LHCN-M2 (cell line): ENCODE measurements around the gene KCNN3. TPM values are rescaled to one million over a fixed set of nuclear protein-coding genes. Genes with fewer than 3 reads are reported as not detected.
A peak's percentile ranks its signal among the peaks of the same experiment; 100 is the strongest.

Experiments
- DNase-seq: peaks from one replicate; pipeline ENCODE4 v3.0.0-alpha.2; 2012; ENCODE audit warnings: low read depth
- total RNA-seq: library from RNA; depleted of rRNA; stranded (reverse); fragments of >200 nt; gene quantifications from 2 replicates; pipeline ENCODE4 v1.2.3, GENCODE V29; 2014

Gene KCNN3
- total RNA-seq, 1 experiment from 2014 or later, result 2.8 TPM

DNA sequence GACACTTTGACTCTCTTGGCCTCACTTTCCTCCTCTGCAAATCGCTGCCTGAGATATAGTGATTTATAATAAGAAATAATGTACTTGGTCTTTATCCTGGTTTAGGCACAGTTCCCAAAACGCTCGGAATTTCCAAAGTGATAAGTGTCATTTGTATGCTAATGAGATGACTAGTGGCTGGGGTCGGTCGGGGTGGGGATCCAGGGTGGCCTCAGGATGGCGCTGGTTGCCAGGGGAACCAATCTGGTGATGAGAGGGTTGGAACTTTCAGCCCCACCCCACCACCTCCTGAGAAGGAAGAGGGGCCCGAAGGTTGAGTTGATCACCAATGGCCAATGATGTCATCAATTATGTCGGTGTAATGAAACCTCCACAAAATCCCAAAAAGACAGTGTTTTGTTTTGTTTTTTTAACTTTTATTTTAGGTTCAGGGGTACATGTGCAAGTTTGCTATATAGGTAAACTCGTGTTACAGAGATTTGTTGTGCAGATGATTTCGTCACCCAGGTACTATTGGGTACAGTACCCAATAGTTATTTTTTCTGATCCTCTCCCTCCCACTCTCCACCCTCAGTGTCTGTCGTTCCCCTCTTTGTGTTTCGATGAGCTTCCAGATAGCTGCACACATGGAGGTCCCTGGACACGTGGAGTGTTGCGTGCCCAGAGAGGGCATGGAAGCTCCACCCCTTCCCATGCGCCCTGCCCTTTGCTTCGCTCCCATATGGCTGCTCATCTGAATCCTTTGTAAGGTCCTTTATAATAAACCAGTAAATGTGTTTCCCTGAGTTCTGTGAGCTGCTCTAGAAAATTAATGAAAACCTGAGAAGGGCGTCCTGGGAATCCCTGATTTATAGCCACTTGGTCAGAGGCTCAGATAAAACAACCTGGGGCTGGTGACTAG lies 97.2 kb downstream of the KCNN3 start:
- DNase-seq, result no peak

DNA sequence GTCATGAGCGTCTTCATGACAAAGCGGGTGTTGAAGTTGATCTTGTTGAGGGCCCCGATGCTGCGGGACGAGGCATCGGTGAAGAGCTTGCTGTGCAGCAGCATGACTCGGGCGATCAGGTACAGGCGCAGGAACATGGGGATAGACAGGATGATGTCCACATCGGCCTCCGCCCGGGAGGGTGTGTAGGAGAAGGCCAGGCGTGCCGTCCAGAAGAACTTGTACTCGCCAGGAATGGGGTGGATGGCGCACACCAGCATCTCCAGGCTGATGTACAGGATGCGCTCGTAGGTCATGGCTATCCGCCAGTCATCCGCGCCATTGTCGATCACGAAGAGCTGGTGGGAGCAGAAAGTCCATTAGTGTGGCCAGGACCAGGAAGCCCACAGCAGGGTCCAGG lies 98.0 kb downstream of the KCNN3 start:
- DNase-seq, result no peak

DNA sequence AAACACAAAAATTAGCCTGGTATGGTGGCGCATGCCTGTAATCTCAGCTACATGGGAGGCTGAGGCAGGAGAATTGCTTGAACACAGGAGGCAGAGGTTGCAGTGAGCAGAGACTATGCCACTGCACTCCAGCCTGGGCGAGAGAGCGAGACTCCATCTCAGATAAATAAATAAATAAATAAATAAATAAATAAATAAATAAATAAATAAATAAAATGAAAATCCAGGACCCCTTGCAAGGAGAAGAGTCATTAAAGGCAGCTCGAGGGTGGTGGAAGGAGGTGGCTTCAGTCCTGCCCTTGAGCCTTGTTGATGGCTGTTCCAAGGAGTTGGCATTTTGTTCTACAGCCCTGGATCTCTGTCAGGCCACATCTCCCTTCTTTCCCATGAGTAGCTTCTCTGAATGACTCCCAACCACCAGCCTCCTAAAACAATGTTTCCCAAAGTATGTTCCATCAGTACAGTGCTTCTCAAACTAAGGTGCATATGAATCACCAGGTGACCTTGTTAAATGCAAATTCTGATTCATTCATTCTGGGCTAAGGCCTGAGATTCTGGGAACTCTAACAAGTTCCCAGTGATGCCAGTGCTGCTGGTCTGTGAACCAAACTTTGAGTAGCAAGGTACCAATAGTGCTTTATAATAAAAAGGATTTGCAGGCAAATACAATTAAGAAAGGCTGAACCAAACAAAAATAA lies 99.0 kb downstream of the KCNN3 start:
- DNase-seq, result no peak

DNA sequence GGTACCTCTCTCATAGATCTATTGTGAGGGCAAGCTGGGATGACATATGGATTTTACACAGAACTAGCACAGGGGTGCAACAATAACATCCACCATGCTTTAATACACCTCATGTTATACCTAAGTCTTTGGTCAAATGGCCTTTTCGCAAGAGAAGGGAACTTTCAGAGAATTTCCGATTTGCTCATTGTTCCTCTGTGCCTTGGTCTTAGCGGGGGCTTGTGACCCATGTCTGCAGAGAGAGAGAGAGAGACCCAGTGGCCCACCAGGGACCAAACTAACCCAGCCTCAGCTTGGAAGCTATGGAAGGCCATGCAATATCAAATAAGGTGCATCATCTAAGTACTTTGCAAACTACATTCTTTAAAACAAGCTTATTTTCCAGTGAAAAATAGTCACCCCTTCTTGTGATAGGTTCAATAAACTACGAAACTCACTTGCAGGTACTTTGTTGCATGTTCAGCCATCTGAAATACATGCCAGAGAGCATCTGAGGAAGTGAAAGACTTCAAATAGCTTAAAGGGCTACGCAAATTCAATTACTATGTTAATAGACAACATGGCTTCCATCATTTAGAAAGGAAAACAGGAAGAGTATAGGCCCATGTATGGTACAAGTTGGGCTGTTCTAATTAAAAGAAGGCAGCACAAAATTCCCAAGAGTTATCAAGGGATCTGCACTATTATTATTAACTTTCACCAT lies 100.7 kb downstream of the KCNN3 start:
- no peak for DNase-seq

DNA sequence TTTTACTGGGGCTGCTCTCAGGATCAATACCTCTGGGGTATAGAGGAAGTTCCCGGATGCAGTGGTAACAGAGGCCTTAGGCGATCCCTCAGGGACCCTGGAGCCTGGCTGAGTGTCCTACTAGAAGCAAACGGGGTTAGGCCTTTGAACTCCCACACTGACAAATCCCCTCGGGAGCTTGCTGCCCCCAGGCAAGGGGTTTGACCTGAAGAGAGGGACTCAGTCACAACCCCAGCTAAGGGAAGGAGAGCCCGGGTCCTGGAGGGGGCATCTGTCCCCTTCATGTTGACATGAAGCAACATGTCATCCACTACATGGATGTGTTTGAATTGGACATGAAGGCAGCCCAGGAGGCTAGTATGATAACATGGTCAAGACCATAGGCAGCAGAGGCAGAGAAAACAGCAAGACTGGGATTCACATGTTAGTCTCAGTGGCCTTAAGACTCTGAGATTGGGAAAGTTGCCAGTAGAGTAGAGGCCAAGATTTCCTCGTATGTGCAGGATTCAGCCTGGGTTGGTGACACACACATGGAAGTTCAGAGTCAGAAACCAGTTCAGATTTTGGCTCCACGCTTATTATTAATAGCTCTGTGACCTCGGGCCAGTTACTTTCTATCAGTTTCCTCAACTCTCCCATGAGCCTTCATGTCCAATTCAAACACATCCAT lies 101.5 kb downstream of the KCNN3 start:
- no peak for DNase-seq

DNA sequence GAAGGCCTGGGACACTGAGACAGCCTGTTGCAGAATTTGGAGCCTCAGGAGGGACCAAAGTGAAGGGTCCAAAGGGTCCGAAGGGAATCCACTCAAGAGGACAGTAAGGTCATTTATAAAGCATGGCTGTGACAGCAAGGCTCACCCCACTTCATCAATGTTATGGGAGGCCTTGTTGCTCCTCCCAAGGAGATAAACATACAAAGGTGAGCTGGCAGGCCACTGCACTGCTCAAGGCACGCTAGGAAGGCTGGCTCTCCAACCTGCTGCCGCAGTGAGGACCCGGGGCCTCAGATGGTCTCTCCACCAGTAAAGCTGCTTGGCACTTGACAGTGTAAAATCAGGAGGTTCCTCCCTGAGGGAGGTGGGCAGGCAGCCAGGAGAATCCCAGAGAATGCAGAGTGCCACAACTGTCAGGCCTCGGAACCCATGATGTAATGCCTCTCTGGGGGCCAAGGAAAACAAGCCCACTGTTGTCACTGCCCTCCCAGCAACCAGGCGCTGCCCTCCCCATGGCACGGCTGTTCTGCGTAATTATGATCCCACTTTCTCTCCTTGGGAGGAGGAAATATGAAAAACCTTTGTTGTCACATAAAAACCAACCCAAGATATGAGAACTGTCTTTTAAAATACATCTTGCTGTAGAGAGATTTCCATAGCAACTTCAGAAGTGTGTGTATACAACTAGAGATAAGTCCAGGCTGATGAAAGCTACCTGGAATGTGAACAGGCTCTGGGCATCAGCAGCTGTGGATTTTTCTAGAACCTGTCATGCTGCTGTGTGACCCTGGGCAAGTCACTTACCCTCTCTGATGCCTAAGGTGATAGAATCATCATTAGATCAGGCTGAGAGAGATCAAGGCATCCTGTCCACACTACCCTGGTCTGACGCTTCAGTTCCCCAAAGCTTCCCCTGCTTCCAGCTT lies 102.5 kb downstream of the KCNN3 start:
- peak; percentile 46 for DNase-seq

DNA sequence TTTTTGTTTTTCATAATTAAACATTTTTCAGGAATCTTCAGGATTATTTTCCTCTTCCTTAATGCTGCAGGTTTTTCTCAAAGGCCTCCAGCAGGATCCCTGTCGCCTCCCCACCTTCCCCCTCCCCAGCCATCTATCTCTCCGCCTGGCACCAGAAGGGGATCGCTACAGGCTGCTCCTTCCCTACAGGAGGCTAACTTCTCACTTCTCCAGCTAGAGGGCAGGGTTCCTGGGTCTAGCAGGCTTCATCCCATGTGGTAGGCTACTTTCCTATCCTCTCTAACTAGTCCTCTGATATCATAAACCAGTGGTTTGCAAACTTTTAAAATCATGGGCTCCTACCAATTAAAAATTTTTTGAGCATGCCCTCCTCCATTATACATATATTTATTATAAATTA lies 104.1 kb downstream of the KCNN3 start:
- DNase-seq, result peak; percentile 24

DNA sequence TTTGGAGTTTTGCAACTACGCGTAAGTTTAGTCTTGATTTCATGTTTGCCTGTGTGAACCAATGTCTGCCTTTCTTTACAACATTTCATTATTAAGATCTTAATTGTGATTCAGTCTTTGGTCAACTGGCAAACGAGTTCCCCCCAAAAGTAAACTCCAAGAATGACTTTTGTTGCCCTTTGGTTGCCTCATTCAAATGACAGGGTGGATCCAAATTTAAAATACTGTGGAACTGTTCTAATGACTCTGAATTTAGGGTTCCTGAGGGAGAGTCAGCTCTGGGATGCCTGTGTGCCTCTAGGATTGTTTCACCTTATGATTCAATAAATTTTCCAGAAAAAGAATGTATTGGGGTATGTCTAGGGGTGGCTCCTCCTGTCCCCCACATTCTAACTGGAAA lies 105.3 kb downstream of the KCNN3 start:
- no peak for DNase-seq

DNA sequence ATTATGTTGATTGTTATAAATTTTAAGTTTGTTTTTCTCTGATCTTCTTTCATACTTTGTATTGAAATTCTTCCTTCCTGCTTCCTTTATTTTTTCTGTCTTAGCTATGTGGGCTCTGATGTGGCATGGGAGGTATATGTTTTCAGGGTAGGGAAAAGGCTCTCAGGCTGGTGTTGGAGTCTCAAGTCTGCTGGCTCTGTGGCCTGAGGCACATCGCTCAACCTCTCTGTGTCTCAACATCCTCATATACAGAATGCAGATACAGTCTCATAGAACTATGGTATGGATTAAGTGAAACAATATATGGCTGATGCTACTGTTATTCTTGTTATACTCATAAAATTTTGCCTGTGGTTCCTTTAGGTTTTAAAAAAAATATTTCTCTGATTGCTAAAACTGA lies 105.9 kb downstream of the KCNN3 start:
- no peak for DNase-seq

DNA sequence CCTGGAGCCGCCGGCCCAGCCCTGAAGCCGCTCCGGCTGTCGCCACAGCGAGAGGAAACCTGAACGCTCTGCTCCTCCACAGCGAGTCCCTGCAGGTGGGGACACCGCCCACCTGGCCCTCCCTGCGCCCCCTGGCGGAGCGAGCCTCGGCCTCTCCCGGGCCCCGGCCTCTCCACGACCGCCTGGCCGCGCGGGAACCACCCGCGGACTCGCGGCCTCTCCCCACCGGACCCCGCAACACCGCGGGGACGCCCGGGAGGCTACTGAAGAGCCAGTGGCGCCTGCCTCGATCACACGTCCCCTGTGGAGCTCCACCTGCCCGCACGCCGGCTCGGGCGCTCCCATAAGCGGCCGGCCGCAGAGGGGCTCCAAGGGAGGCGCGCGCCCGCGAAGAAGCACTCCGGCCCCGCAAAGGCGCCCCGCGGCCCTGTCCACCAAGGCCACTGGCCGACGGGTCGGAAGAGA lies 109.6 kb downstream of the KCNN3 start:
- DNase-seq, result no peak

DNA sequence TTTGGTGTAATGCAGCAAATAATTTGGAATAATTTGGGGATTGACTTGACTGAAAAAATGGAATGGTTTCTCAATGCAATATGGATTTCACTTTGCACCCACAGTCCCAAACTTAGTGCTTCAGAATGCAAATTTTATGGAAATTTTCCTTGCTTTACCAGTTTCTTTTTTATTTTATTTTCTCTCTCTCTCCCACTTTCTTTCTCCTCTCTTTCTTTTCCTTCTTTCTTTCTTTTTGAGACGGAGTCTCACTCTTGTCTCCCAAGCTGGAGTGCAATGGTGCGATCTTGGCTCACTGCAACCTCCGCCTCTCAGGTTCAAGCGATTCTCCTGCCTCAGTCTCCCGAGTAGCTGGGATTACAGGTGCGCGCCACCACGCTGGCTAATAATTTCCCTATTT lies 110.3 kb downstream of the KCNN3 start:
- no peak for DNase-seq

DNA sequence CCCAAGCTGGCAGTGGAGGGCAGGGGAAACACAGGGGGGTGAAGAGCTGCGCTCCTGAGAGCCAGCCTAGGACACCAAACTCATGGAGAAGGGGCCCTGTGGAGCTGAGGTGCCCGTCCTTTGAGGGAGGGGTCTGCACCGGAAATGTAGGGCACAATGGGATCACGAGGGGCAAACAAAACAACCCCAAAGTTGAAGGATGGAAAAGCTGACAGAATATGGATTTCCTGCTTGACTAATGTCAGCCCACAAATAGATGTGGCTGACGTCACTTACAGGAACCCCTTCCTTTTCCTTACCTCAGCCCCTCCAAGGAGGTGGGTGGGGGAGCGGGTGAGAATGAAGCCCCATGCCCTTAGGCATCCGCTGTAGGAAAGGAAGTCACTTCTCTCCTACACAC lies 110.9 kb downstream of the KCNN3 start:
- no peak for DNase-seq

DNA sequence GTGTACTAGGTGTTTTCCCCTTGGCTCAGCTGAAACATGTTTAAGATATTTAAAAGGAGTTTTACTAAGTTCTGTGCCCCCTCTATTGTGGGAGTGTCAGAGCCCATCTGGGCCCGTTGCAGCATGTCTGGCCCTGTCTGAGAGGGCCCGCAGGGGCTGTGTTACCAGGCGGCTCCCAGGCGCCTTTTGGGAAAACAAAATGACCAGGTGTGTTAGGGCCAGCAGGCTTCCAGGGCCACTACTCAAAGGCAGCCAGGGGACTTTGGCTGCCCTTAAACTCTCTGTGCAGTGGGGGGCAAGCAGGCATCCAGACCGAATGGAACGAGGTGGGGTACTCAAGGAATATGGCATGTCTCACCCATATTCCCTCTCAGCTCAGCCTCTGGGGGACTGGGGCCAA lies 111.7 kb downstream of the KCNN3 start:
- no peak for DNase-seq

DNA sequence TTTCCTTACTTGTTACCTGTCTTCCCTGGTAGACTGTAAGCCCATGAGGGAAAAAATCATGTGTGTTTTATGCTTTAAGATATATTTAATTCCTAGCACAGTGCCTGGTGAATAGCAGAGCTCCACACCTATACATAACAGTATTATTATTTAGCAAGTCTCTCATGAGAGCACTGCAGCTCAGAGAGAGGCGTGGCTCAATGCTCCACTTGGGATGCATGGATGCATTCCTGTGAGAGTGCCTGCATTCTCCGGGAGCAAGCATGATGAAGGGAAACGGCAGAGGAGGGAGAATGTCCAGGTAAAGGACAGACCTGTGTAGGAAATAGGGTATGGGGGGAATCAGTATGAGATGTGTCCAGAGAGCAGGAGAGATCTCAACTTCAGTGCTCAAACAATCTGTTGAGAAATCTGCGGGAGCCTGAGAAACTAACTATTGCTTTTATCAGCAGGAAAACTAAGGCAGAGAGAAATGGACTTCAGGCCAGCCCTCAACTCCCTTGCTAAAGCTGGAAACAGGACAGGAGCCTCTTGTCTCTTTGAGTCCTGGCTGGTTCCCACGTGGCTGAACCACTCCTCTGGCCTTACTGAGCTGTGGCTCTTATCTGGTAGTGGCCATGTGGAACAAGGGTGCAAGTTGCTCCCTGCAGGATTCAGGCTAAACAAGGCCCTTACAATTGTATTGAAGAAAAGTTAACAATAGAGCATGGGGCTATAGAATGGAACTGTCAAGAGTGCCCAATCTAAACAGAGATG lies 113.1 kb downstream of the KCNN3 start:
- no peak for DNase-seq

DNA sequence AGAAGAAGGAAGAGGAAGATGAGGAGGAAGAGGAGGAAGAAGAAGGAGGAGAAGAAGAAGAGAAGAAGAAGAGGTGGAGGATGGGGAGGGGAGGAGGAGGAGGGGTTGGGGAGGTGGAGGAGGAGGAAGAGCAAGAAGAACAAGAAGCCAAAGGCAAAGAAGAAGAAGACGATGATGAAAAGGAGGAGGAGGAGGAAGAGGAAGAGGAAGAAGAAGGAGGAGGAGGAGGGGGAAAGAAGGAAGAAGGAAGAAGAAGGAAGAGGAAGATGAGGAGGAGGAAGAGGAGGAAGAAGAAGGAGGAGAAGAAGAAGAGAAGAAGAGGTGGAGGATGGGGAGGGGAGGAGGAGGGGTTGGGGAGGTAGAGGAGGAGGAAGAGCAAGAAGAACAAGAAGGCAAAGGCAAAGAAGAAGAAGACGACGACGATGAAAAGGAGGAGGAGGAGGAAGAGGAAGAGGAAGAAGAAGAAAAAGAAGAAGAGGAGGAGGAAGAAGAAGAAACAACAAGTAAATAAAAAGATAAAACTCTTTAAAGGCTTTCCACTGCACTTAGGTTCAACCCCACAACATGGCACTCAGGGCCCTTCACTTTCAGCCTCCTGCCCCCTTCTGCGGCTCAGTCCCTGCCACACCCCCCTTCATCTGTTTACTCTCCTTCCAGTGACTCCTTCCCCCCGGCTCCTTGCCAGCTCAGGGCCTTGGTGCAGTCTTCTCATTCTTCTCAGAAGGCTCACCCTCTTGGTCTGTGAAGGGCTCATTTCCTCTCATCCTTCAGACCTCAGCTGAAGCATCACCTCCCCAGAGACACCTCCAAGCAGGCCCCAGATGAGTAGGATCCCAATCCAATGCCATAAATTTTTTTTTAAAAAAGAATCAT lies 114.0 kb downstream of the KCNN3 start:
- DNase-seq, result peak; percentile 41

DNA sequence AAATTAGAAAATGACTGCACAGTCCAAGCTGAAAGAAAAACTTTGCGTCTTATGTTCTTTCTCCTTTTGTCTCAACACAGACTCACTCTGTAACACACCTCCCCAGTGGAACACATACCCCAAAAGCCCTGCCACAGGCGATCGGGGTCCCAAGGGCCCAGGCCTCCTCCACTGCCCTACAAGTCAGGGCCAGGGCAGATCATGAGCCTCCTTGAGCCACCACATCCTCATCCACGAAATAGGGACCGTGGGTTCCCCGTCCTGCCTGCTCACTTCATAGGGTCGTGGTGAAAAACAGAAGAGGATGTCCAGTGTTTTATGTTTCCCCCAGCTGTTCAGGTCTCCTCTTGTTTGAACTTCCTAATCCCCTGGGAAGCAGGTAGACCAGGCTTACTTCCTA lies 116.7 kb downstream of the KCNN3 start:
- no peak for DNase-seq

DNA sequence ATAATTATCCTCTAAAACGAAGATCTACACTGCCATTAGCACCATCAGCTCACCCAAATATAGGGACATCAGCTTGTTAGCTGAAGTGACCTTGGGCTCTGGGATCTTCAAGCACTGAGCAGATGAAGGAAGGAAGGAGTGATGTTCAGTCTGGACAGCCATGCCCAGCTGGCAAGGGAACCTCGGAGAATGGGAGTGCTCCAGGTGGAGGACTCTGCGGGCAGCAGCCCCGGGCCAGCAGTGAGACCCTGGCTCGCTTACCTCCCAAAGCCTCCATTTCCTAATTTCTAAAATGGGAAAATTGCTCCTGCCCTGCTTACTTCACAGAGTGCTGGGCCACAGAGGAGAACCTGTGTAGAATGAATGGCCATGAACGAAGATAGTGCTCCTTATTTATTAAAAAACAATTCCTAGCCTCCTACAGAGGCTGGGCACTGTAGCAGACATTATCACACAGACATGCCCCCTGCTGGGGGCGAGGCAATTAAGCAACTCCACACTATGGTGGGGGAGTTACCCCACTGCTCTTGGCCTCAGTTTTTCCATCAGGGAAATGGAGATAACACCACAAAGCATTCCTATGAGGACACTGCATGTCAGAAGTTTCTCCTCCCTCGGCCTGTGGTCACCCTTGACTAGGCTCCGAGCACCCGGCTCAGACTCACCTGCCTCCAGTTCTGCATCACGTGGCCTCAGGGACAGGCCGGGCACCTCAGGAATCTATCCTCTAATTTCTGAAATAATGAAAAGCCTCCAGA lies 117.6 kb downstream of the KCNN3 start:
- no peak for DNase-seq

DNA sequence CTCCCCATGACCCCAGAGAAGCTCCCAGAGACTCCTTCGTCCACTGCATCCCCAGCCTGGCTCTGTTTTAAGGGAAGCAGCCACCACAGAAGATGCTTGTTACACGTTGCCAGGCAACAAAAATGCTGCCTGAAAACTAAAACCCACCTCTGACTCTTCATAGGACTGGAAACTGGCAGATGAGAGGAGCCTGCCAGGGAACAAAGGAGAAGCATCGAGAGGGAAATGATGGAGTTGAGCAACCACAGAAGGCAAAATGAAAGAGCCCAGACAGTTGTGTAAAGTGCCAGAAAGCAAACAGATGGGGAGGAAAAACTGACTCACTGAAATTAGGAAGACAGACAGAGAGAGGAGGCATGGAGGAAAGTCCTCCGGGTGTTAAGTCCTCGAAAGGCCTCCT lies 118.4 kb downstream of the KCNN3 start:
- DNase-seq, result peak; percentile 56
